SH-SY5Y (cell line): Measurements from ENCODE around the gene MAPK10.

Experiments used
- GATA2 ChIP-seq: IDR thresholded peaks from 2 replicates; pipeline ENCODE4 v1.6.1; 2011; ENCODE audit warnings: mild to moderate bottlenecking, low read depth, low read length
- GATA3 ChIP-seq: IDR thresholded peaks from 2 replicates; pipeline ENCODE4 v1.6.1; 2011; ENCODE audit warnings: low read depth, mild to moderate bottlenecking, low read length, moderate library complexity

GRCh38 chr4:85970535-85970934, 389.3 kb downstream of the MAPK10 start:
- TF ChIP-seq GATA3 (no peak), GATA2 (no peak)
